IMR-90 (cell line): ENCODE measurements around the gene BRDT. TPM values are rescaled to one million over a fixed set of nuclear protein-coding genes. Genes with fewer than 3 reads are reported as not detected.
A peak's percentile ranks its signal among the peaks of the same experiment; 100 is the strongest.

Source experiments
- ATAC-seq: fragments of 200-7000 bp; cut with Tn5 transposase; 2 replicates; pipeline ENCODE4 v1.9.1; 2020; ENCODE audit warnings: low read depth, mild to moderate bottlenecking, moderate library complexity
- Bru-seq: library from RNA; stranded (reverse); fragments of 400-500 nt; gene quantifications from one replicate; lab custom pipeline; 2021; lab: Mats Ljungman, UMichigan
- BruChase-seq, 2 experiments: library from RNA; stranded (reverse); fragments of 400-500 nt; gene quantifications; one replicate each; lab custom pipeline; 2021; lab: Mats Ljungman, UMichigan
- BruUV-seq: library from RNA; stranded (reverse); fragments of 400-500 nt; replicated peaks from 2 replicates; lab custom pipeline; 2021; lab: Mats Ljungman, UMichigan
- CTCF ChIA-PET: fragments of 300-600 bp; formaldehyde crosslinking; extraction: SDS; loops from one replicate; lab custom pipeline; 2021; ENCODE audit warnings: antibody characterized with exemption; lab: Yijun Ruan, JAX
- POLR2A ChIA-PET: fragments of 300-600 bp; sonication (Branson Sonifier 250); formaldehyde crosslinking; loops from one replicate; lab custom pipeline; 2022; ENCODE audit warnings: antibody characterized with exemption; ENCODE audit not compliant: unreplicated experiment; lab: Charles Lee
- DNase-seq: peaks from one replicate; pipeline ENCODE4 v3.0.0; 2013
- H2AFZ ChIP-seq: replicated peaks from 2 replicates; pipeline ENCODE3; 2013; ENCODE audit warnings: low read length, mild to moderate bottlenecking; ENCODE audit not compliant: poor library complexity
- H2AK5ac ChIP-seq: 2 replicates; pipeline ENCODE4 v1.6.1; 2013; ENCODE audit warnings: low read depth, low read length, inconsistent platforms
- H2AK9ac ChIP-seq: replicated peaks from 2 replicates; pipeline ENCODE3; 2013; ENCODE audit warnings: mild to moderate bottlenecking, low read depth, low read length, moderate library complexity; ENCODE audit not compliant: poor library complexity
- H2BK120ac ChIP-seq: 2 replicates; pipeline ENCODE4 v1.6.1; 2013; ENCODE audit warnings: low read depth, low read length, inconsistent platforms
- H2BK15ac ChIP-seq: 3 replicates; pipeline ENCODE4 v1.6.1; 2013; ENCODE audit warnings: low read depth, low read length, inconsistent platforms
- H2BK20ac ChIP-seq: 2 replicates; pipeline ENCODE4 v1.6.1; 2013; ENCODE audit warnings: low read depth, mild to moderate bottlenecking, inconsistent platforms, low read length, moderate library complexity
- H2BK5ac ChIP-seq: 2 replicates; pipeline ENCODE4 v1.6.1; 2013; ENCODE audit warnings: mild to moderate bottlenecking, low read depth, low read length, inconsistent platforms; ENCODE audit not compliant: poor library complexity, severe bottlenecking
- H3K14ac ChIP-seq: replicated peaks from 2 replicates; pipeline ENCODE4 v1.6.1; 2013; ENCODE audit warnings: low read depth, low read length, inconsistent platforms
- H3K18ac ChIP-seq: 2 replicates; pipeline ENCODE4 v1.6.1; 2013; ENCODE audit warnings: low read depth, low read length, control low read depth
- H3K23ac ChIP-seq: 2 replicates; pipeline ENCODE4 v1.6.1; 2013; ENCODE audit warnings: low read depth, low read length, inconsistent platforms
- H3K27ac ChIP-seq: 2 replicates; pipeline ENCODE4 v1.5.1; 2013; ENCODE audit warnings: mild to moderate bottlenecking, control low read depth, low read length; ENCODE audit not compliant: insufficient read depth
- H3K27me3 ChIP-seq: 2 replicates; pipeline ENCODE4 v1.6.1; 2013; ENCODE audit warnings: low read length; ENCODE audit not compliant: control insufficient read depth, insufficient read depth
- H3K36me3 ChIP-seq: 2 replicates; pipeline ENCODE4 v1.6.1; 2013; ENCODE audit warnings: low read length, mixed read lengths; ENCODE audit not compliant: control insufficient read depth, insufficient read depth
- H3K4ac ChIP-seq: 2 replicates; pipeline ENCODE4 v1.6.1; 2013; ENCODE audit warnings: low read depth, low read length, inconsistent platforms
- H3K4me1 ChIP-seq: 2 replicates; pipeline ENCODE4 v1.6.1; 2013; ENCODE audit warnings: low read length, mixed read lengths; ENCODE audit not compliant: control insufficient read depth, insufficient read depth
- H3K4me2 ChIP-seq: 2 replicates; pipeline ENCODE4 v1.6.1; 2013; ENCODE audit warnings: low read depth, mild to moderate bottlenecking, control low read depth, low read length, moderate library complexity
- H3K4me3 ChIP-seq: 2 replicates; pipeline ENCODE4 v1.5.1; 2013; ENCODE audit warnings: low read depth, mild to moderate bottlenecking, control low read depth, low read length, moderate library complexity; ENCODE audit not compliant: insufficient read depth
- H3K56ac ChIP-seq: 2 replicates; pipeline ENCODE4 v1.6.1; 2013; ENCODE audit warnings: low read length, inconsistent platforms; ENCODE audit not compliant: insufficient read depth; ENCODE audit errors: extremely low read depth
- H3K79me1 ChIP-seq, 2 experiments: 2 replicates each; pipeline ENCODE4 v1.6.1; 2013; ENCODE audit warnings: low read length in 2 of 2, inconsistent platforms in 1 of 2, low read depth in 1 of 2
- H3K9ac ChIP-seq: 2 replicates; pipeline ENCODE4 v1.6.1; 2013; ENCODE audit warnings: low read depth, low read length, control low read depth
- H3K9me1 ChIP-seq: 2 replicates; pipeline ENCODE4 v1.6.1; 2013; ENCODE audit warnings: low read length, inconsistent platforms; ENCODE audit not compliant: insufficient read depth
- H3K9me3 ChIP-seq: 2 replicates; pipeline ENCODE4 v1.6.1; 2013; ENCODE audit warnings: low read length; ENCODE audit not compliant: control insufficient read depth, insufficient read depth
- H4K20me1 ChIP-seq: 2 replicates; pipeline ENCODE4 v1.6.1; 2013; ENCODE audit warnings: low read length, inconsistent platforms; ENCODE audit not compliant: insufficient read depth
- H4K5ac ChIP-seq: 2 replicates; pipeline ENCODE4 v1.6.1; 2013; ENCODE audit warnings: mild to moderate bottlenecking, low read depth, low read length, control low read depth
- H4K8ac ChIP-seq, 2 experiments: 2 replicates each; pipeline ENCODE4 v1.6.1; 2013; ENCODE audit warnings: low read depth in 2 of 2, low read length in 2 of 2, control low read depth in 1 of 2, inconsistent platforms in 1 of 2
- H4K91ac ChIP-seq: 2 replicates; pipeline ENCODE4 v1.6.1; 2013; ENCODE audit warnings: low read depth, low read length, inconsistent platforms; ENCODE audit not compliant: insufficient read depth
- BHLHE40 ChIP-seq: fragments of 150-350 bp; IDR thresholded peaks from 2 replicates; pipeline ENCODE4 v1.6.1; 2016; ENCODE audit warnings: mild to moderate bottlenecking, low read depth, low read length
- CEBPB ChIP-seq: IDR thresholded peaks from 2 replicates; pipeline ENCODE4 v1.6.1; 2012; ENCODE audit warnings: low read depth, low read length, improper control_type of control experiment
- CHD1 ChIP-seq: IDR thresholded peaks from 2 replicates; pipeline ENCODE4 v1.6.1; 2012; ENCODE audit warnings: low read depth, low read length, improper control_type of control experiment
- MXI1 ChIP-seq: IDR thresholded peaks from 2 replicates; pipeline ENCODE4 v1.6.1; 2012; ENCODE audit warnings: low read depth, mild to moderate bottlenecking, low read length, moderate library complexity, borderline replicate concordance
- NFE2L2 ChIP-seq: fragments of 150-350 bp; IDR thresholded peaks from 2 replicates; pipeline ENCODE4 v1.6.1; 2016; ENCODE audit warnings: low read depth, mild to moderate bottlenecking, low read length
- POLR2A ChIP-seq: IDR thresholded peaks from 2 replicates; pipeline ENCODE4 v1.6.1; 2012; ENCODE audit warnings: mild to moderate bottlenecking, low read depth, low read length
- RAD21 ChIP-seq: IDR thresholded peaks from 2 replicates; pipeline ENCODE4 v1.6.1; 2012; ENCODE audit warnings: low read length, improper control_type of control experiment
- RCOR1 ChIP-seq: IDR thresholded peaks from 2 replicates; pipeline ENCODE4 v1.6.1; 2012; ENCODE audit warnings: mild to moderate bottlenecking, low read length, improper control_type of control experiment; ENCODE audit not compliant: insufficient replicate concordance
- RFX5 ChIP-seq: IDR thresholded peaks from 2 replicates; pipeline ENCODE4 v1.8.0; 2012; ENCODE audit warnings: low read depth, mild to moderate bottlenecking, low read length, moderate library complexity
- SMC3 ChIP-seq: fragments of 150-350 bp; IDR thresholded peaks from 2 replicates; pipeline ENCODE4 v1.6.1; 2016; ENCODE audit warnings: low read depth, mild to moderate bottlenecking, antibody characterized with exemption, low read length, moderate library complexity
- WGBS, 2 experiments: methylation state at CpG; one replicate each; pipeline versions ENCODE4 v1.1.5 to v1.1.7; 2013; ENCODE audit warnings: missing lambda C conversion rate in 2 of 2; ENCODE audit not compliant: insufficient read length in 1 of 2; ENCODE audit errors: extremely low coverage in 2 of 2; 5-methylcytosine and 5-hydroxymethylcytosine counted together
- dilution Hi-C: fragments of 300-500 bp; cut with HindIII; formaldehyde crosslinking; loops from one replicate; pipeline ENCODE4 v1.14.3; 2018; ENCODE audit warnings: low sequenced_read_pairs; ENCODE audit not compliant: unreplicated experiment
- in situ Hi-C: fragments of 300-500 bp; cut with MboI; formaldehyde crosslinking; loops from 3 replicates; pipeline ENCODE4 v1.14.3; 2019; ENCODE audit warnings: low sequenced_read_pairs, inconsistent platforms, mixed read lengths
- intact Hi-C: fragments of 100-400 bp; cut with micrococcal nuclease; formaldehyde crosslinking; loops from 2 replicates; pipeline ENCODE4 v1.10.0; 2022
- long read RNA-seq: library from polyadenylated mRNA; unstranded; transcript quantifications from one replicate; pipeline ENCODE4 v2.0.0, GENCODE V29; 2021; ENCODE audit not compliant: unreplicated experiment
- polyA plus RNA-seq, 3 experiments: library from polyadenylated mRNA; depleted of rRNA; stranded (reverse); fragments of >200 nt; gene quantifications; 2 replicates each; pipeline ENCODE4 v1.2.3, GENCODE V29; 2012; ENCODE audit warnings: low replicate concordance in 1 of 3
- total RNA-seq: library from RNA; depleted of rRNA; stranded (reverse); fragments of >200 nt; gene quantifications from 2 replicates; pipeline ENCODE4 v1.2.3, GENCODE V29; 2012; rRNA removed
- TF ChIP-seq, protein P1 (sequence below): fragments of 150-350 bp; IDR thresholded peaks from 2 replicates; pipeline ENCODE4 v1.6.1; 2016; ENCODE audit warnings: low read depth, mild to moderate bottlenecking, low read length, moderate library complexity, borderline replicate concordance
- TF ChIP-seq, protein P2 (sequence below): conservative IDR thresholded peaks from 2 replicates; pipeline ENCODE4 v1.5.1; 2012; ENCODE audit warnings: mild to moderate bottlenecking, low read depth, low read length, improper control_type of control experiment

BRDT gene
- total RNA-seq: not detected in 2 replicates
- not detected in 2 replicates for polyA plus RNA-seq (2012; rRNA removed)
- not detected in 2 replicates for polyA plus RNA-seq (2012; cell fraction: cytosol; rRNA removed)
- not detected in 2 replicates for polyA plus RNA-seq (2012; cell fraction: nucleus; rRNA removed; ENCODE audit: low replicate concordance)
- not detected for Bru-seq, nascent RNA
- not detected for BruChase-seq, experiment 1, labeled RNA remaining after a 6-hour chase
- percentile 1 among the genes with signal in this experiment for BruChase-seq, experiment 2, labeled RNA remaining after a 2-hour chase
- long read RNA-seq: 0 reads

DNA sequence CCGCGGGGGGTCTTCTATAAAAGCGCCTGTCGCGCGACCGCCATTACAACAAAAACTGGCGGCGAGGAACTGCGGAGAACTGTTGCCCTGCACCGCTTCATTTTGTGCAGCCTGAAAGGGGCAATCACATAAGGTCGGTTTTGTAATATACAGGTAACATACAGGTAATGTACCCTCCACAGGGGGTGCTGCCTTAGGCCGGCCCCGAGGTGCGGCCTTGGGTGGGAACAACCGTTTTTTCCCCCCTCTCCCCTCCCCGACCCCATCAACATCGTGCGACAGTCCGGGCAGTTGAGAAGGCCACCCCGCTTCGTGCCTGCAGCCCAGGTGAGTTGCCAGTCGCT is at the start of gene BRDT:
Gene BRDT (plus strand): TSS at position 46 of the 344 bp plus-strand sequence. CDS start 13,354 bp downstream, outside the sequence.
- no peak within 1 kb of the TSS for H2BK15ac ChIP-seq
- intact Hi-C loops (no loop called here), in situ Hi-C loops (no loop called here), dilution Hi-C loops (no loop called here)
- no peak within 1 kb of the TSS for H3K4me3 ChIP-seq
- H3K9me1 ChIP-seq: no peaks in the 10 kb centered on the region
- H4K20me1 ChIP-seq: no peaks in the 10 kb centered on the region
- no peak within 1 kb of the TSS for H4K8ac ChIP-seq
- no peak for TF ChIP-seq RFX5
- TF ChIP-seq NFE2L2: no peak
- TF ChIP-seq, protein P1, sequence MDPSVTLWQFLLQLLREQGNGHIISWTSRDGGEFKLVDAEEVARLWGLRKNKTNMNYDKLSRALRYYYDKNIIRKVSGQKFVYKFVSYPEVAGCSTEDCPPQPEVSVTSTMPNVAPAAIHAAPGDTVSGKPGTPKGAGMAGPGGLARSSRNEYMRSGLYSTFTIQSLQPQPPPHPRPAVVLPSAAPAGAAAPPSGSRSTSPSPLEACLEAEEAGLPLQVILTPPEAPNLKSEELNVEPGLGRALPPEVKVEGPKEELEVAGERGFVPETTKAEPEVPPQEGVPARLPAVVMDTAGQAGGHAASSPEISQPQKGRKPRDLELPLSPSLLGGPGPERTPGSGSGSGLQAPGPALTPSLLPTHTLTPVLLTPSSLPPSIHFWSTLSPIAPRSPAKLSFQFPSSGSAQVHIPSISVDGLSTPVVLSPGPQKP: no peak
- TF ChIP-seq POLR2A: no peak
- no peak for TF ChIP-seq BHLHE40
- TF ChIP-seq, protein P2, sequence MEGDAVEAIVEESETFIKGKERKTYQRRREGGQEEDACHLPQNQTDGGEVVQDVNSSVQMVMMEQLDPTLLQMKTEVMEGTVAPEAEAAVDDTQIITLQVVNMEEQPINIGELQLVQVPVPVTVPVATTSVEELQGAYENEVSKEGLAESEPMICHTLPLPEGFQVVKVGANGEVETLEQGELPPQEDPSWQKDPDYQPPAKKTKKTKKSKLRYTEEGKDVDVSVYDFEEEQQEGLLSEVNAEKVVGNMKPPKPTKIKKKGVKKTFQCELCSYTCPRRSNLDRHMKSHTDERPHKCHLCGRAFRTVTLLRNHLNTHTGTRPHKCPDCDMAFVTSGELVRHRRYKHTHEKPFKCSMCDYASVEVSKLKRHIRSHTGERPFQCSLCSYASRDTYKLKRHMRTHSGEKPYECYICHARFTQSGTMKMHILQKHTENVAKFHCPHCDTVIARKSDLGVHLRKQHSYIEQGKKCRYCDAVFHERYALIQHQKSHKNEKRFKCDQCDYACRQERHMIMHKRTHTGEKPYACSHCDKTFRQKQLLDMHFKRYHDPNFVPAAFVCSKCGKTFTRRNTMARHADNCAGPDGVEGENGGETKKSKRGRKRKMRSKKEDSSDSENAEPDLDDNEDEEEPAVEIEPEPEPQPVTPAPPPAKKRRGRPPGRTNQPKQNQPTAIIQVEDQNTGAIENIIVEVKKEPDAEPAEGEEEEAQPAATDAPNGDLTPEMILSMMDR: no peak
- no peak for TF ChIP-seq RAD21
- no peak for TF ChIP-seq RCOR1
- no peak for TF ChIP-seq CEBPB
- no peak for TF ChIP-seq MXI1
- TF ChIP-seq SMC3: no peak
- TF ChIP-seq CHD1: no peak
- no peaks in the 10 kb centered on the region for H3K9me3 ChIP-seq
- no peak within 1 kb of the TSS for H3K4ac ChIP-seq
- H3K36me3 ChIP-seq: no peaks in the 10 kb centered on the region
- no peak within 1 kb of the TSS for H3K23ac ChIP-seq
- no peak for ATAC-seq
- no peak within 1 kb of the TSS for H3K9ac ChIP-seq
- no peaks in the 10 kb centered on the region for H3K79me1 ChIP-seq
- H2BK20ac ChIP-seq: no peak within 1 kb of the TSS
- H3K4me1 ChIP-seq: no peaks in the 10 kb centered on the region
- 80% methylated on average over 11 of the region's 23 CpGs; no CpG with 5 or more reads in 1 of the 2 experiments for WGBS, 2 experiments
- no peak within 1 kb of the TSS for H2AK9ac ChIP-seq
- ChIA-PET CTCF (no interaction called here), POLR2A (no interaction called here)
- H3K27me3 ChIP-seq: no peaks in the 10 kb centered on the region; the same call in none of the 2 replicates
- no peak within 1 kb of the TSS for H3K4me2 ChIP-seq
- H3K27ac ChIP-seq: no peak within 1 kb of the TSS
- no peak within 1 kb of the TSS for H3K14ac ChIP-seq
- no peak within 1 kb of the TSS for H2AFZ ChIP-seq
- no peak within 1 kb of the TSS for H3K18ac ChIP-seq
- H3K56ac ChIP-seq: no peak within 1 kb of the TSS
- DNase-seq: no peak
- BruUV-seq: no TSS peak
- H2BK5ac ChIP-seq: no peak within 1 kb of the TSS
- no peak within 1 kb of the TSS for H2AK5ac ChIP-seq
- no peak within 1 kb of the TSS for H4K91ac ChIP-seq
- no peak within 1 kb of the TSS for H4K5ac ChIP-seq
- no peak within 1 kb of the TSS for H2BK120ac ChIP-seq
